GM18526 (cell line): Measurements from ENCODE around the gene DNAJB14.

Experiments used
- POLR2A ChIP-seq: IDR thresholded peaks from 3 replicates; pipeline ENCODE4 v1.6.1; 2011; ENCODE audit not compliant: insufficient read length; ENCODE audit errors: extremely low read depth

DNAJB14 gene

DNA sequence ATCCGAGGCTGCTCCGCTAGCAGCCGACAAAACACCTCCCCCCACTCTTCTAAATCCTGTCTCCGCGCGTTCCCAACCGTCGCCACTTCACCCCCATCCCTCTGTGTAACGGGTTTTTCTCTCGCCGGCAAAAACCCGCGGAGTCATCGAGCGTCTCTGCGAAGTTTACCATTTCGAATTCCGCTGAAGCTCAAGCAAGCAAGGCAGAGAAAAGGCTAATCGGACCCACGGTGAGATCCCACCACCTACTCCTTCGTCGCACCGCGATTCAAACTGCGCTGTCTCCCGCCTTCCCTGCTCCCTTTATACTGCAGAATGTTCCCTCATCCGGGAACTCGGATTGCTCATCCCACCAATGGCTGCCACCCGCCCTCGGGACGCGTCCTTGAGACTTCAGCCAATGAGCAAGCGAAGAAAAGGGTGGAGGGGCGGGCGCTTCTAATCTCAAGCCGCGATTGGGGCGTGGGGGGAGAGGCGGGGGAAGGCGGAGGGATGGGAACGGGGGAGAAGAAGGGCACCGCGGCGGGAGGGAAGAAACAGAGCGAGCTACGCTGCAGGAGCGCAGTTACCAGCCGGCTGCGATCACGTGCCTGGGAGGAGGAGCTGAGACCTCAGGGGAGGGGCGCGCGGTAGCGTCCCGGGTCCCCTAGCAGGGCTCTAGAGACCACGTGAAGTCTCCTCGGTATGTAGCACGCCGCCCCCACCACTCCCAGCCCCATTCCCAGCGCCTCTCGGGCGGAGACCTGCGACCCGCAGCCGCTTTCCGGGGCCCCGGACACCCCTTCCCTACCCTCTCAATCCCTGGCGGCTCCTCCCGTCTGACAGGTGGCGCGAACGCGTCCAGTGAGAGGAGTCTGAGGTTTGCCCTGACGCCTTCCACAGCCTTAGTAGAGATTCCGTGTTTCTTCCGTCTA lies 3.8 kb upstream of the DNAJB14 start, which contains the start of gene H2AZ1:
TSS of gene H2AZ1 (minus strand) at position 277 of the 914 bp plus-strand sequence. CDS start at position 172, 105 bp downstream.
- TF ChIP-seq POLR2A: peak; percentile 99

DNA sequence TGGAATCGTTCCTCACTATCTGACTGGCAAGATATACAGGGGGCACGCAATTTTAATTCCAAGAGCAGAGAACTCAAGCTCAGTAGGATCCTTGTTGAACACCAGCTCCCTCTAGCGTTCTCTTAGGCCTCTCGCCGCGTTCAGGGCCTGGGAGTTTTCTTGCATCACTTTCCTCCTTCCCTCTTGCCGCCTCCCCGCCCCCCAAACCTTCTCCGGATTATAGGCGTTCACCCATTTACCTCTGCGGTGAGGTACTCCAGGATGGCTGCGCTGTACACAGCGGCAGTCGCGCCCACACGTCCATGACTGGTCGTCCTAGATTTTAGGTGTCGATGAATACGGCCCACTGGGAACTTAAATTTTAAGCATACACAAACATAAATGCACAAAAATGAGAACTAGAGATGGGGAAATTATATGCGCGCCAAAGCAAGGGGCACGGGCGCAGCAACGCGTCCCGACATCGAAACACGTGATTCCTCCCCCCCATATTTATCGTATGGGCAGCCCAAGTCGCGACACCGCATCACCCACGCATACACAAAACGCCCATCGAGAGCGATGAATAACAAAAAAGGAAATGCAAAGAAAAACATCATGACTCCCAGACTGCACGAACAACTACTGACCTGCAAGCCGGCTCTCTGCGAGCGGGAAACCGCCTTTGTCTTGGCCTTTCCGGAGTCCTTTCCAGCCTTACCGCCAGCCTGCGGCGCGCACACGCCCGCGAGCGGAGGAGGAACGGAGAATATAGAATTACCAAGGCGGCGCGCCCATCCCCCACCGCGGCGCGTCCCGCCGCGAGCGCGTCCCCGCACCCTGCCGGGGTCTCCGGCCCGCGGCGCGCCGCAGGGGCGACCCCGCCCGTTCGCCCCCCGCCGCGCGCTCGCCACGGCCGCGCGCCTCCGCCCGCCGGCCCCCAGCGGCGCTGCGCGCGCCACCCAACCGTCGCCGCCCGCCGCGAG lies 2.9 kb upstream of the DNAJB14 start:
- peak; percentile 60 for TF ChIP-seq POLR2A

- no peak for TF ChIP-seq POLR2A
Observed at GRCh38 chr4:99947608-99948007, 1.2 kb upstream of the DNAJB14 start.

- TF ChIP-seq POLR2A: no peak
Observed at GRCh38 chr4:99947190-99947578, 766 bp upstream of the DNAJB14 start.

DNA sequence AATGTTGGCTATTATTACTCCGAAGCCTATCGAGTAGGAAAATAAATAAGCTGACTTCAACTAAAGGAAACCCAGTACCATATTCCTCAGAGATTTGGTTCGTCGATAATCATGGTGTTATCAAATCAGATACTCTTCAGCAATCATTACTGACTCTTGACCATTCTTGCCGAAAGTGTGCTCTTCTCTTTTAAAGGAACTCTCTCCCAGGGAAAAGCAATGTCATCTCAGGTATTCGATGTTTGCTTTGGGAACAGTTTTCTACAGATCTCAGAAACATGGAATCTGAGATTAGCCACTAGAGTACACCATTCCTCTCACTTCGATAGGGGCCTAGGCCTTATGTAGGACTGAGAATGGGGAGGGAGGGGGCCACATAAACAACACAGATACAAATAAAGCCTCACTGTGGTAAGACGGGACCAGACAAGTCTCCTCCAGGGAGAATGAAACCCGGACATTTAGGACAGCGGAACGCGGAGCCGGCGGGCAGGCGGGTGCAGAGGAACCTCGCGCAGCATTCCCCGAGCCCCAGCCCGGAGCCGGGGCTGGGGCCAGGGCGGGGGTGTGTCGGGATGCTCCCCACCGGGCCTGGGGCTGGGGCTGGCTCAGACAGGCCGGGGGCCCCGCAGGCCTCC lies 581 bp downstream of the DNAJB14 start:
- no peak for TF ChIP-seq POLR2A

GRCh38 chr4:99943904-99944437 lies 2.4 kb downstream of the DNAJB14 start:
- no peak for TF ChIP-seq POLR2A

DNA sequence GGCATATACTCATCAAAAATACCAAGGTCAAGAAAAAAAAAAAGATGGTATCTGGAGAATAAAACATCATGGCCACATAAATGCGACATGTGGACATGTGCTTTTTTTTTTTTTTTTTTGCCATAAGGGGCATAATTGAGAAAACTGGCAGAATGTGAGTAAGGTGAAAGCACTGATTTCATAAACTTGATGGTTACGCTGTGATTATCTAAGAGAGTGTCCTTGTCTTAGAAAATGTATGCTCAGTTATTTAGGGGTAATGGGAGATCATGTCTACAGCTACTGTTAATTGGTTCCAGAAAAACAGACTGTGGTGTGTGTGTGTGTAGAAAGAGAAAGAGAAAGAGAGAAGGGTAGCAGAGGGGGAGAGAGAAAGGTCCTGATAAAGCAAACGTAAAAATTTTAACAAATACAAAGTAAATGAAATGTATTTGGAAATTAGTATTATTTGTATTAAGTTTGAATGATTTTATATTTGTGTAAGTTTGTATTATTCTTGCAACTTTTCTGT lies 8.1 kb downstream of the DNAJB14 start:
- TF ChIP-seq POLR2A: no peak

GRCh38 chr4:99934891-99935290 lies 11.5 kb downstream of the DNAJB14 start:
- TF ChIP-seq POLR2A: no peak

GRCh38 chr4:99927566-99927965 lies 18.9 kb downstream of the DNAJB14 start:
- no peak for TF ChIP-seq POLR2A

DNA sequence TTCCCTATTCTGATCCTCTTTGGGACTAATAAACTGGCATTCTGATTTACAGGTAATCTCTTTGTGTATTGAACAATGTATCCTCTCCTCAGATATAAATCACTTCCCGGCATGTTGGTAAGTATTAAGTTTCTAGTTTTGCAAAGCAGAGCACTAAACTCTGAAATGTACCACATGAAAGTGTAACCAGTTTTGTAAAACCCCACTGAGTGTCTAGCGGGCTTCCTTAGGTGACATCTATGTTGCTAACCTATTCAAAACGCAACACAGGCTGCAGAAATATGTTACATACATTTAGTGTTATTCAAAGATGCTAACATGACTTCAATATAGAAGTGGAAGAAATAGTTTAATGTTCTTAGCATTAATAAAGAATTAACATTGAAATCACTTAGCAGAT lies 25.2 kb downstream of the DNAJB14 start:
- no peak for TF ChIP-seq POLR2A

DNA sequence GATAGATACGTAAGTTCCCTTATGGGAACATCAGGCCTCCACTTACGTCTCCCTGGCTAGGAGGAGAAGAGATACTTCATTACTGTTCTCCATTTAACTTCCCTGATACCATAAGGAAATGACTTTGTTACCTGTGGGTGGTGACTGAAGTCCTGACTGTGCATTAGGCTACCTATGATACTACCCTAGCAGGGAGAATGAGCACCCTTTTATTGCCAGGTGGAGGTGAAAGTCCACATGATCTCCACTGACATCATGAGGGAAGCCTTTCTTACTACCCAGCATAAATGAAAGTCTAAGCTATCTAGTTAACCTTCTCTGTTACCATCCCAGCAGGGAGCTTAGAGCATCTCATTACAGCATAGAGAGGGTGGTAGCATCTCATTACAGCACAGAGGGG lies 27.8 kb downstream of the DNAJB14 start:
- TF ChIP-seq POLR2A: no peak

- TF ChIP-seq POLR2A: no peak
Observed at GRCh38 chr4:99917575-99917974, 28.8 kb downstream of the DNAJB14 start.

GRCh38 chr4:99915449-99915848 lies 31.0 kb downstream of the DNAJB14 start:
- no peak for TF ChIP-seq POLR2A

DNA sequence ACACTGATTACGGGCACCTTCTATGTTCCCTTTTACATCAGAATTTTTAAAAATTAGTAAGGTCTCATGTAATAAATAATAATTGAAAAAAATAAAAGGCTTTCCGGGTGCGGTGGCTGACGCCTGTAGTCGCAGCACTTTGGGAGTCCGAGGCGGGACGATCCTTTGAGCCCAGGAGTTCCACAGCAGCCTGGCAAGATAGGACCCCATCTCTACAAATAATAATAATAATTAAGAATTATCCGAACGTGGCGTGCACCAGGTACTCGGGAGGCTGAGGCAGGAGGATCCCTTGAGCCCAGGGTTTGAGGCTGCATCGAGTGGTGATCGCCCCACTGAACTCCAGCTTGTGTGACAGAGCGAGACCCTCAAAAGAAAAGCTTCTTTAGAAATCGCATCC lies 51.4 kb downstream of the DNAJB14 start:
- TF ChIP-seq POLR2A: no peak
